Measurements from ENCODE around the gene ZDHHC8.

DNA sequence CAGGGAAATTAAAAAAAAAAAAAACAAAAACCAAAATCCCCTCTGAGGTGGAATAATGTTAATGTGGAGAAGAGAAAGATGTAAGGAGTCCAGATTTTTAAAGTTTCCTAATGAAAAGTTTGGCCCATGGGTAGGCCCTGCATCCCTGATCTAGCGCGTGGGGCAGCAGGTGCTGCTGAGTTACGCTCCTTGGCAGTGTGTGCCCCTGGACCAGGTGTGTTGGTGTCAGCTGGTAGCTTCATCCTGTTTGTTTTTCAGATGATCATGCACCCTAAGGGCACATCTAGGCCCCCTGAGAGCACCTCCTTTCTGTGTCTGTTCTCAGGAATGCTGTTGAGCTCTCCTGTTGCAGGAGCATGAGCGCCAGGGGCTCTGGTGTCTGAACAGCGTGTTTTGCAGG is 44.8 kb upstream of the ZDHHC8 start:
- no peak for TF ChIP-seq POLR2AphosphoS5 (IDR thresholded peaks at IDR 0.05)
- TF ChIP-seq, protein P1, sequence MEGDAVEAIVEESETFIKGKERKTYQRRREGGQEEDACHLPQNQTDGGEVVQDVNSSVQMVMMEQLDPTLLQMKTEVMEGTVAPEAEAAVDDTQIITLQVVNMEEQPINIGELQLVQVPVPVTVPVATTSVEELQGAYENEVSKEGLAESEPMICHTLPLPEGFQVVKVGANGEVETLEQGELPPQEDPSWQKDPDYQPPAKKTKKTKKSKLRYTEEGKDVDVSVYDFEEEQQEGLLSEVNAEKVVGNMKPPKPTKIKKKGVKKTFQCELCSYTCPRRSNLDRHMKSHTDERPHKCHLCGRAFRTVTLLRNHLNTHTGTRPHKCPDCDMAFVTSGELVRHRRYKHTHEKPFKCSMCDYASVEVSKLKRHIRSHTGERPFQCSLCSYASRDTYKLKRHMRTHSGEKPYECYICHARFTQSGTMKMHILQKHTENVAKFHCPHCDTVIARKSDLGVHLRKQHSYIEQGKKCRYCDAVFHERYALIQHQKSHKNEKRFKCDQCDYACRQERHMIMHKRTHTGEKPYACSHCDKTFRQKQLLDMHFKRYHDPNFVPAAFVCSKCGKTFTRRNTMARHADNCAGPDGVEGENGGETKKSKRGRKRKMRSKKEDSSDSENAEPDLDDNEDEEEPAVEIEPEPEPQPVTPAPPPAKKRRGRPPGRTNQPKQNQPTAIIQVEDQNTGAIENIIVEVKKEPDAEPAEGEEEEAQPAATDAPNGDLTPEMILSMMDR (IDR thresholded peaks at IDR 0.05) = no peak
- TF ChIP-seq POLR2A (IDR thresholded peaks at IDR 0.05) = no peak
